Karpas-422 (cell line): ENCODE results near the gene EEFSEC. TPM values are rescaled to one million over a fixed set of nuclear protein-coding genes. Genes with fewer than 3 reads are reported as not detected.

ENCODE experiments used
- DNase-seq: peaks from one replicate; pipeline ENCODE4 v3.0.0-alpha.2; 2015
- H2AFZ ChIP-seq: fragments of 200-600 bp; sonication (generic); 2 replicates; pipeline ENCODE4 v1.6.1; 2014; ENCODE audit warnings: antibody characterized with exemption, low read length, mixed read lengths
- H3K27ac ChIP-seq: fragments of 200-600 bp; sonication (generic); 2 replicates; pipeline ENCODE4 v1.5.1; 2014; ENCODE audit warnings: mild to moderate bottlenecking, low read length, moderate library complexity
- H3K27me3 ChIP-seq: fragments of 200-600 bp; sonication (generic); 2 replicates; pipeline ENCODE4 v1.6.1; 2014; ENCODE audit warnings: low read length, mixed read lengths
- H3K36me3 ChIP-seq: fragments of 200-600 bp; sonication (generic); 2 replicates; pipeline ENCODE4 v1.6.1; 2014; ENCODE audit warnings: low read length, mixed read lengths; ENCODE audit not compliant: insufficient read depth
- H3K4me1 ChIP-seq: fragments of 200-600 bp; sonication (generic); 2 replicates; pipeline ENCODE4 v1.6.1; 2014; ENCODE audit warnings: mild to moderate bottlenecking, low read length, mixed read lengths
- H3K4me2 ChIP-seq: fragments of 200-600 bp; sonication (generic); 2 replicates; pipeline ENCODE4 v1.6.1; 2014; ENCODE audit warnings: low read length, low read depth, mild to moderate bottlenecking; ENCODE audit not compliant: poor library complexity, severe bottlenecking
- H3K4me3 ChIP-seq: fragments of 200-600 bp; sonication (generic); 2 replicates; pipeline ENCODE4 v1.5.1; 2014; ENCODE audit warnings: mild to moderate bottlenecking, antibody characterized with exemption, low read length, mixed read lengths
- H3K79me2 ChIP-seq: fragments of 200-600 bp; sonication (generic); 2 replicates; pipeline ENCODE4 v1.6.1; 2014; ENCODE audit warnings: mild to moderate bottlenecking, low read length, mixed read lengths
- H3K9ac ChIP-seq: fragments of 200-600 bp; sonication (generic); 2 replicates; pipeline ENCODE4 v1.6.0; 2014; ENCODE audit warnings: low read length
- H3K9me2 ChIP-seq: fragments of 200-600 bp; sonication (generic), shearing (Covaris generic); replicated peaks from 2 replicates; pipeline ENCODE4 v1.6.0; 2014; ENCODE audit warnings: mild to moderate bottlenecking, low read length, moderate library complexity; ENCODE audit not compliant: insufficient read depth
- H3K9me3 ChIP-seq: fragments of 300-700, 200-600 bp; sonication (generic); 2 replicates; pipeline ENCODE4 v1.6.1; 2014; ENCODE audit warnings: low read length, mixed read lengths
- H4K20me1 ChIP-seq: fragments of 200-600 bp; sonication (generic); 2 replicates; pipeline ENCODE4 v1.6.1; 2014; ENCODE audit warnings: mild to moderate bottlenecking, antibody characterized with exemption, low read length, low read depth; ENCODE audit not compliant: insufficient read depth
- total RNA-seq: library from RNA; depleted of rRNA; stranded (reverse); fragments of >200 nt; shearing (Covaris generic); gene quantifications from 2 replicates; pipeline ENCODE4 v1.2.3, GENCODE V29; 2014; ENCODE audit warnings: low replicate concordance

EEFSEC gene
- total RNA-seq, 1 experiment from 2014 or later: 10.1 TPM

DNA sequence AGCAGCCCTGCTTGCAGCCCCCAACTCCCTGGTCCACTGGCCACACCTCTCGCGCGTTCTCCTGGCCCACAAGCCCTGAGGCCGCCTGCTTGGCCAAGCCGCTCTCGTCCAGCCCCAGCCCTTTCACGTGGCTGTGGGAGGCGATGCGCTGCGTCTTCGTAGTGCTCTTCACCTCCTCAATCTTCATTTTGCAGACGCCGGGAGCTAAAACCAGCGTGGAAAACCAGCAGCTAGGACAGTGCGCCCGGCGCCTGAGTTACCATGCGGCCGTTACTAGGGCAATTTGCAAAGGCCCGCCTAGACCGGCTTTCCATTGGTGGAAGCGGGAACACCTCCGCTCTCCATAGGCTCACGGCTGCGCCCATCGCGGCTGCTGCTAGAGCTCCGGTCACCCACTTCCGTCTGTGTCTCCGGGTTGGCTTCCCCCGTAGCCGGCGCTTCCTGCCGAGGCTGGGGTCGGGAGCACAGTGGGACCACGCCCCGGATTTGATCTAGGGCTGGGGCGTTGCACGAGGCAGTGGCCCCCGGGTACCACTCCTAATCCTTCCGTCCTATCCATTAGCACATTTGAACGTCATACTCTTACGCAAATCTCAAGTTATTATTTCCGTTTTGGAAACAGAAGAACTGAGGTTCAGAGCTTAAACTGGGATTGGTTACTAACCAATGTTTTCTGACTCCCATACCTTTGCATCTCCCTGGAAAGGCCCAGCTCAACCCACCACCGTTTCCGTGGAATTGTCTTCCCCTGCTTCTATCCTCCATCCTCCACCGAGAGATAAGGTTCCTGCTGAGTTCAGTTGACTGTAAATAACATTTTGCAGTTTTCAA lies 29.5 kb upstream of the EEFSEC start, which contains the start of gene RUVBL1:
Gene RUVBL1 (minus strand): TSS at position 275 of the 831 bp plus-strand sequence. CDS start 88 bp downstream, at position 187.
- Histone ChIP-seq H3K9me3 (no peaks in the 10 kb centered on the region), H3K4me1 (peaks cover 26% of the 10 kb centered on the region), H4K20me1 (no peaks in the 10 kb centered on the region), H3K27me3 (no peaks in the 10 kb centered on the region), H2AFZ (peak within 1 kb of the TSS; percentile 46), H3K9me2 (no peaks in the 10 kb centered on the region), H3K27ac (peak within 1 kb of the TSS; percentile 82), H3K79me2 (peaks cover 43% of the 10 kb centered on the region), H3K36me3 (peaks cover 23% of the 10 kb centered on the region), H3K9ac (peak within 1 kb of the TSS; percentile 97), H3K4me3 (peak within 1 kb of the TSS; percentile 93), H3K4me2 (peak within 1 kb of the TSS; percentile 77)
- peak; percentile 99 for DNase-seq

DNA sequence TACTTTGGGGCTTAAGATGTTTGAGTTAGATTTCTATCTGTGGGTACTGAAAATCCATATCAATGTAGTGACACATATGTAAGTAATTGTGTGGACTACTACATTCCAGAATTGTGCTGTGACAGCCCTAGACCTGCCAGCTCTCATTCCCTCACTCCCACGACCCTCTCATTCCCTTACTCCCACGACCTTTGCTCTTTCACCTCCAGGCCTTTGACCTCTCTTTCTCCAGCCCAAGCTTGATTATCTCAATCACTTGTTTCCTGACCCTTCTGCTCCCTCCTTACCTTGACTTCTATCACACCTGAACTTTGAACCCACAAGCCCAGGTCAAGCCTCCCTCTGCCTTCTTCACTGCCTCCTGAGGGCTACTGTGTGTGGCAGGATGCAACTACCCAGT lies 26.0 kb upstream of the EEFSEC start:
- Histone ChIP-seq H2AFZ (no peak overlapping the region), H3K79me2 (peaks cover 14% of the 10 kb centered on the region), H3K4me2 (no peak overlapping the region), H3K4me1 (peaks cover 12% of the 10 kb centered on the region), H3K9me3 (no peaks in the 10 kb centered on the region), H3K9me2 (no peaks in the 10 kb centered on the region), H3K4me3 (no peak overlapping the region), H3K27ac (no peak overlapping the region), H3K36me3 (peaks cover 4% of the 10 kb centered on the region; the same call in 1 of the 2 replicates), H4K20me1 (no peaks in the 10 kb centered on the region), H3K27me3 (no peaks in the 10 kb centered on the region), H3K9ac (no peak overlapping the region)
- no peak for DNase-seq

DNA sequence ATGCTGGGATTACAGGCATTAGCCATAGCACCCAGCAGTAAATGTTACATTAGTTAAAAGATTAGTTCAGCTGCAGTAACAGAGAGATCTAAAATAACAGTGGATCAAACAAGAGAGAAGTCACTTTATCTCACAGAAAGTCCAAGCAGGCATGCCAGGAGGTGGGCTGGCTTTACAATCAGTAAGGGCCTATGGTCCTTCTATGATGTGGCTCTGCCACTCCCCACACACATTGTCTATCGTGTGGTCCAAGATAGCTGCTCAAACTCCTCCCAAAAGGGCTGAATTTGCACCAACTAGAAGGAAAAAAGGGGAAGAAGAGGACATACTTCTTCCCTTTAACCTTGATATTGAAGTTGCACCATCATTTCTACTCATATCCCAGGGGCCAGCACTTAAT lies 25.0 kb upstream of the EEFSEC start:
- Histone ChIP-seq H3K4me3 (no peak overlapping the region), H3K79me2 (peaks cover 3% of the 10 kb centered on the region), H3K27ac (no peak overlapping the region), H3K9ac (no peak overlapping the region), H4K20me1 (no peaks in the 10 kb centered on the region), H3K36me3 (no peaks in the 10 kb centered on the region), H3K4me2 (no peak overlapping the region), H2AFZ (peak overlapping the region; percentile 30; the same call in 1 of the 2 replicates), H3K9me3 (no peaks in the 10 kb centered on the region), H3K4me1 (peaks cover 7% of the 10 kb centered on the region), H3K27me3 (no peaks in the 10 kb centered on the region), H3K9me2 (no peaks in the 10 kb centered on the region)
- no peak for DNase-seq

DNA sequence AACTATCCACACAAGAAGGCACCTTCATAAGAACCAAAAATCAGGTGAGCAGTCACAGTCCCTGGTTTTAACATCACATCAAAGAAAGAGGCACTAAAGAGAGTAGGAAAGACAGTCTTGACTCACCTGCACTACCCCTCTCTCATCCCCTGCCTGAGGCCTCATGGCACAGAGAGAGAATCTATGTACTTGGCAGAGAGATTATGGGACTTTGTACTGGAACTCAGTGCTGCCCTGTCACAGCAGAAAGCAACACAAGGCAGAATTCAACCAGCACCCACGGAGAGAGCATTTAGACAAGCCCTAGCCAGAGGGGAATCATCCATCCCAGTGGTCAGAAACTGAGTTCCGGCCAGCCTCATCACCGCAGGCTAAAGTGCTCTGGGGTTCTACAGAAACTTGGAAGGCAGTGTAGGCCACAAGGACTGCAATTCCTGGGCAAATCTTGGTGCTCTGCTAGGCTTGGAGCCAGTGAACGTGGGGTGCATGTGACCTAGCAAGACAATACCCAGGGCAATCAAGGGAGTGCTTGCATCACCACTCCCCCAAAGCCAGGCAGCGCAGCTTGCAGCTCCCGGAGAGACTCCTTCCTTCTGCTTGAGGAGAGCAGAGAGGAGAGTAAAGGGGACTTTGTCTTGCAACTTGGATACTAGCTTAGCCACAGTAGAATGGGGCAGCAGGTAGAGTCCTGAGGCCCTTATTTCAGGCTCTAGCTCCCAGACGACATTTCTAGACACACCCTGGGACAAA lies 21.2 kb upstream of the EEFSEC start:
- Histone ChIP-seq H3K36me3 (no peaks in the 10 kb centered on the region), H3K4me1 (no peaks in the 10 kb centered on the region)

DNA sequence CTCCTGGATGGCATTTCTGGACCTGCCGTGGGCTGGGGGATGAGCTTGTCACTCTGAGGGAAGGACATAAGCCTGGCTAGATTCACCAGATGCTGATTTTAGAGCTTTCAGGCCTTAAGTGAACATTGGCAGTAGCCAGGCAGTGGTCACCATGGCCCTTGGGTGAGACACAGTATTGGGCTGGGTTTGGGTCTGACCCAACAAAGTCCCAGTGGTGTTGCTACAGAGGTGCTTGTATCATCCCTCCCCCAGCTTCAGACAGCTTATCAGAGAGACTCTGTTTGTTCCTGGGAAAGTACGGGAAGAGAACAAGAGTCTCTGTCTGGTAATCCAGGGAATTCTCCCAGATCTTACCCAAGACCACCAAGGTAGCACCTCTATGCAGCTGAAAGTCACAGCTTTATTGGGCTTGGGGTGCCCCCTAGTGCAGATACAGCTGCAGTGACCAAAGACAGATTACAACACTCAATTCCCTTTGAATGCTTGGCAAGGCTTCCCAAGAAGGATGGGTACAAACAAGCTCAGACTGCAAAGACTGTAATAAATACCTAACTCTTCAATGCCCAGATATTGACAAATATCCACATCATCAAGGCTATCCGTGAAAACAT lies 19.9 kb upstream of the EEFSEC start:
- Histone ChIP-seq H3K36me3 (no peaks in the 10 kb centered on the region), H3K4me2 (no peak overlapping the region), H3K4me3 (no peak overlapping the region), H3K79me2 (no peaks in the 10 kb centered on the region), H3K9me2 (no peaks in the 10 kb centered on the region), H3K4me1 (no peaks in the 10 kb centered on the region), H3K9ac (no peak overlapping the region), H4K20me1 (no peaks in the 10 kb centered on the region), H2AFZ (no peak overlapping the region), H3K9me3 (no peaks in the 10 kb centered on the region), H3K27ac (no peak overlapping the region), H3K27me3 (no peaks in the 10 kb centered on the region)
- peak; percentile 81 for DNase-seq

More for the DNA sequence above, 21.2 kb upstream of the EEFSEC start:
- Histone ChIP-seq H4K20me1 (no peaks in the 10 kb centered on the region), H2AFZ (no peak overlapping the region; the same call in 1 of the 2 replicates), H3K79me2 (no peaks in the 10 kb centered on the region), H3K4me3 (no peak overlapping the region), H3K9me2 (no peaks in the 10 kb centered on the region), H3K27ac (no peak overlapping the region), H3K4me2 (no peak overlapping the region), H3K9me3 (no peaks in the 10 kb centered on the region), H3K9ac (no peak overlapping the region), H3K27me3 (no peaks in the 10 kb centered on the region)
- no peak for DNase-seq

DNA sequence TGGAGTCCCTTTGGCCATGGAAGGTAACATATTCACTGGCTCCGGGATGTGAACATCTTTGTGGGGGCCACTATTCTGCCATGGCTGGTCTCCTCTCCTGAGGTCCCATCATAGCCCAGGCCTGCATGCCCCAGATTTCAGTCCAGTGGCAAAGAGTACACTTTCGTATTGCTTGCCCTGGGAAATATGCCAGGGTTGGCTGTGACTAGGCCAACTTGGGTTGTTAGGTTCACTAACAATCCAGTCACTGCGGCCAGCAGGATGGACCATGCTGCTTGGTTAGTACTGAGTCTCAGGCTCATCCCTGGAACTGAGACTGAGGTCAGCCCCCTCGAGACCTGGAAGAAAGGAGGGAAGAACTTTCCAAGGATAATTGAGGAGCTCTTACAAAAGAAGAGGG lies 9.8 kb upstream of the EEFSEC start:
- Histone ChIP-seq H3K4me2 (no peak overlapping the region), H3K4me1 (no peaks in the 10 kb centered on the region), H3K9me3 (no peaks in the 10 kb centered on the region), H3K4me3 (no peak overlapping the region), H3K27ac (no peak overlapping the region), H3K9me2 (no peaks in the 10 kb centered on the region), H3K27me3 (no peaks in the 10 kb centered on the region), H3K36me3 (no peaks in the 10 kb centered on the region), H4K20me1 (no peaks in the 10 kb centered on the region), H3K79me2 (no peaks in the 10 kb centered on the region), H3K9ac (no peak overlapping the region), H2AFZ (no peak overlapping the region)
- no peak for DNase-seq

DNA sequence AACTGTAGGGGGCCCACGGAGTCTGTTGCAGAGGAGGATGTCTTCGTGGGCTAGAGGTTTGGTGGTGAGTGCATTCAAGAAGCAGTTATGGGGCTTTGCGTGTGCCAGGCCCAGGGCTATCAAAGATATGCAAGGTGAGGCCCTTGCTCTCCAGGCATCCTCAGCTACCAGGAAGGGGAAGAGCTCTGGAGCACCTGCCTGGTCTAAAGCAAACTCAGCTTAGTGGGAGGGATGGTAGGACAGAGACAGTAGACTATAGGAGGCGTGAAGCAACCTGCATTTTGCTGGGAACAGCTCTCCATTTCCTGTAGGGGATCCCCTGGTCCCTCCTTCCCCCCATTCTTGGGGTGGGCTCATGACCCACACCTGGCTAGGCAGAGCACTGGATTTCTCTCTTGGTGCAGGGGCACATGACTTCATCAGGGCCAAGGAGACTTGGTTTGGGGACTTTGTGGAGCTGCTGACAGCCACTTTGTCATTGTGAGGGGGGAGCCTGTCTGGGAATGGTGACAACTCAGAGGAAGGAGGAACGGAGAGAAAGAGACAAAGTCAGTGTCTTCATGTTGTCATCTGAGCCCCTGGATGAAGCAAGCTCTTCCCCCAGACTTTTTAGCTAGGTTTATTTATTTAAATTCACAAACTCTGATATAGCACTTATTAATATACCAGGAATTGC lies 8.6 kb upstream of the EEFSEC start:
- no peak for DNase-seq
- no peak overlapping the region for H3K4me2 ChIP-seq

More for the DNA sequence above, 8.6 kb upstream of the EEFSEC start:
- H3K36me3 ChIP-seq: no peaks in the 10 kb centered on the region
- no peaks in the 10 kb centered on the region for H3K79me2 ChIP-seq
- no peaks in the 10 kb centered on the region for H3K9me2 ChIP-seq
- H3K4me3 ChIP-seq: no peak overlapping the region
- H3K9ac ChIP-seq: no peak overlapping the region
- H3K9me3 ChIP-seq: no peaks in the 10 kb centered on the region
- no peaks in the 10 kb centered on the region for H4K20me1 ChIP-seq
- H3K4me1 ChIP-seq: no peaks in the 10 kb centered on the region
- H2AFZ ChIP-seq: no peak overlapping the region
- H3K27me3 ChIP-seq: no peaks in the 10 kb centered on the region
- no peak overlapping the region for H3K27ac ChIP-seq
